ENCODE results near the gene WASHC4. TPM values are rescaled to one million over a fixed set of nuclear protein-coding genes. Genes with fewer than 3 reads are reported as not detected.
A peak's percentile ranks its signal among the peaks of the same experiment; 100 is the strongest.

Gene WASHC4
- total and polyA plus RNA-seq, 10 of the 15 experiments (the other 5 are each of a cell fraction or from before 2014, with no cell fraction given): 16.0 to 50.6 (median 34.0) TPM

DNA sequence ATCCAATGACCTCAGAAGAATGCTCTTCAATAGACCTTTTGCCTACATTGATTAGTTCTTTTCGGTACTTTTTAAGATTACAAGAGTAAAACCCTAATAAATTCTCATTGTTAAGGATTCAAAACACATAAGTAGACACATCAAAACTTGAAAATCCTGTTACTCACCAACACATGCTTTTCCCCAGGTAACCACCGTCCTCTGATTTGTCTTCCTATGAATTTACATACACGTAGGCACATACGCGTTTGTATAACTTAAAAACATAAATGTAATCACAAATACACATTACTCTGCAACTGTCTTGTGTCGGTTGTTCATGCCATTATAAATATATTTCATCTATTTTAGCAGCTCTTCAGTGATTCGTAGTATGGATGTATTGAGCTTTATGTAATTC, 910 bp upstream of the WASHC4 start:
- CTCF ChIA-PET: no interaction called here
- no TSS peak for BruUV-seq (replicated peaks)
- H3K9ac ChIP-seq (ENCODE audit: control insufficient read depth, insufficient read depth, low read length): no peak overlapping the region

More for the DNA sequence above, 910 bp upstream of the WASHC4 start:
- intact Hi-C loops (cut with micrococcal nuclease; ENCODE audit: unreplicated experiment): loop anchor here (10.0 kb wide), 1 partner anchor 642 kb away; no protein-coding TSS in a partner anchor
- ATAC-seq (no peak), FAIRE-seq (peak; percentile 44), DNase-seq (ENCODE audit: low read depth, low spot score) (no peak)
- ChIA-PET POLR2A (interaction anchor here (0.6 kb wide), 2 partner anchors 225 to 347 kb away, joined by 3 read pairs; no protein-coding TSS in a partner anchor), SMC1A (ENCODE audit: uncharacterized antibody, unreplicated experiment) (interaction anchor here (0.6 to 1.4 kb wide), 2 partner anchors 27 to 147 kb away, joined by 3 to 5 read pairs; no protein-coding TSS in a partner anchor), RAD21 (ENCODE audit: unreplicated experiment) (no interaction called here)
- 27% methylated on average over 7 of the region's 7 CpGs for WGBS (ENCODE audit: insufficient coverage, insufficient replicate concordance, low lambda C conversion rate, missing lambda C conversion rate)
- Histone ChIP-seq H3K4me3 (peak overlapping the region; percentile 80), H3K79me2 (ENCODE audit: control insufficient read depth, insufficient read depth, low read length) (peaks cover 41% of the 10 kb centered on the region), H3K4me1 (ENCODE audit: control insufficient read depth, insufficient read depth, low read length) (peaks cover 4% of the 10 kb centered on the region; the same call in 1 of the 2 replicates), H2AFZ (ENCODE audit: control insufficient read depth, low read depth, low read length) (peak overlapping the region; percentile 97), H3K9me3 (replicated peaks; ENCODE audit: control insufficient read depth, insufficient read depth, low read length) (no peaks in the 10 kb centered on the region; the same call in 2 of the 3 replicates), H4K20me1 (ENCODE audit: control insufficient read depth, insufficient read depth) (no peaks in the 10 kb centered on the region), H3K36me3 (ENCODE audit: control insufficient read depth in 2 of 2, insufficient read depth in 2 of 2, low read length in 1 of 2) (no peaks in the 10 kb centered on the region), H3K4me2 (ENCODE audit: control insufficient read depth, insufficient read depth) (peak overlapping the region; percentile 93), H3K27ac (ENCODE audit: control insufficient read depth, insufficient read depth) (no peak overlapping the region), H3K27me3 (replicated peaks in 1 of 2; ENCODE audit: control insufficient read depth in 2 of 2, insufficient read depth in 2 of 2, low read length in 1 of 2) (no peaks in the 10 kb centered on the region)
- no peak for TF ChIP-seq SMARCA5 (IDR thresholded peaks at IDR 0.05)
- TF ChIP-seq NR2C1 (IDR thresholded peaks at IDR 0.05): no peak
- TF ChIP-seq RBBP5 (conservative IDR thresholded peaks at IDR 0.05): no peak
- TF ChIP-seq POLR2AphosphoS5 (IDR thresholded peaks at IDR 0.05; ENCODE audit: low read length): no peak
- TF ChIP-seq, protein P1, sequence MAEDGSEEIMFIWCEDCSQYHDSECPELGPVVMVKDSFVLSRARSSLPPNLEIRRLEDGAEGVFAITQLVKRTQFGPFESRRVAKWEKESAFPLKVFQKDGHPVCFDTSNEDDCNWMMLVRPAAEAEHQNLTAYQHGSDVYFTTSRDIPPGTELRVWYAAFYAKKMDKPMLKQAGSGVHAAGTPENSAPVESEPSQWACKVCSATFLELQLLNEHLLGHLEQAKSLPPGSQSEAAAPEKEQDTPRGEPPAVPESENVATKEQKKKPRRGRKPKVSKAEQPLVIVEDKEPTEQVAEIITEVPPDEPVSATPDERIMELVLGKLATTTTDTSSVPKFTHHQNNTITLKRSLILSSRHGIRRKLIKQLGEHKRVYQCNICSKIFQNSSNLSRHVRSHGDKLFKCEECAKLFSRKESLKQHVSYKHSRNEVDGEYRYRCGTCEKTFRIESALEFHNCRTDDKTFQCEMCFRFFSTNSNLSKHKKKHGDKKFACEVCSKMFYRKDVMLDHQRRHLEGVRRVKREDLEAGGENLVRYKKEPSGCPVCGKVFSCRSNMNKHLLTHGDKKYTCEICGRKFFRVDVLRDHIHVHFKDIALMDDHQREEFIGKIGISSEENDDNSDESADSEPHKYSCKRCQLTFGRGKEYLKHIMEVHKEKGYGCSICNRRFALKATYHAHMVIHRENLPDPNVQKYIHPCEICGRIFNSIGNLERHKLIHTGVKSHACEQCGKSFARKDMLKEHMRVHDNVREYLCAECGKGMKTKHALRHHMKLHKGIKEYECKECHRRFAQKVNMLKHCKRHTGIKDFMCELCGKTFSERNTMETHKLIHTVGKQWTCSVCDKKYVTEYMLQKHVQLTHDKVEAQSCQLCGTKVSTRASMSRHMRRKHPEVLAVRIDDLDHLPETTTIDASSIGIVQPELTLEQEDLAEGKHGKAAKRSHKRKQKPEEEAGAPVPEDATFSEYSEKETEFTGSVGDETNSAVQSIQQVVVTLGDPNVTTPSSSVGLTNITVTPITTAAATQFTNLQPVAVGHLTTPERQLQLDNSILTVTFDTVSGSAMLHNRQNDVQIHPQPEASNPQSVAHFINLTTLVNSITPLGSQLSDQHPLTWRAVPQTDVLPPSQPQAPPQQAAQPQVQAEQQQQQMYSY (CRISPR knock-in tag; IDR thresholded peaks at IDR 0.05): no peak
- no peak for TF ChIP-seq POU2F2 (IDR thresholded peaks at IDR 0.05; ENCODE audit: borderline replicate concordance, low read depth, low read length)
- TF ChIP-seq SIX5 (IDR thresholded peaks at IDR 0.05; ENCODE audit: low read depth, low read length, severe bottlenecking): no peak
- no peak for TF ChIP-seq ETV6 (conservative IDR thresholded peaks at IDR 0.05 in 1 of 2, IDR thresholded peaks at IDR 0.05 in 1 of 2; ENCODE audit: borderline replicate concordance in 1 of 2, low read depth in 1 of 2)
- TF ChIP-seq TCF12 (IDR thresholded peaks at IDR 0.05; ENCODE audit: low read depth, low read length): no peak
- no peak for TF ChIP-seq ATF7 (IDR thresholded peaks at IDR 0.05; ENCODE audit: low read depth)
- TF ChIP-seq, protein P2, sequence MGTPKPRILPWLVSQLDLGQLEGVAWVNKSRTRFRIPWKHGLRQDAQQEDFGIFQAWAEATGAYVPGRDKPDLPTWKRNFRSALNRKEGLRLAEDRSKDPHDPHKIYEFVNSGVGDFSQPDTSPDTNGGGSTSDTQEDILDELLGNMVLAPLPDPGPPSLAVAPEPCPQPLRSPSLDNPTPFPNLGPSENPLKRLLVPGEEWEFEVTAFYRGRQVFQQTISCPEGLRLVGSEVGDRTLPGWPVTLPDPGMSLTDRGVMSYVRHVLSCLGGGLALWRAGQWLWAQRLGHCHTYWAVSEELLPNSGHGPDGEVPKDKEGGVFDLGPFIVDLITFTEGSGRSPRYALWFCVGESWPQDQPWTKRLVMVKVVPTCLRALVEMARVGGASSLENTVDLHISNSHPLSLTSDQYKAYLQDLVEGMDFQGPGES (IDR thresholded peaks at IDR 0.05): no peak
- TF ChIP-seq ATF3 (IDR thresholded peaks at IDR 0.05; ENCODE audit: borderline replicate concordance, extremely low read depth, low read depth, low read length): no peak
- no peak for TF ChIP-seq ZZZ3 (IDR thresholded peaks at IDR 0.05; ENCODE audit: control insufficient read depth, insufficient read length, low read depth)
- TF ChIP-seq, protein P3, sequence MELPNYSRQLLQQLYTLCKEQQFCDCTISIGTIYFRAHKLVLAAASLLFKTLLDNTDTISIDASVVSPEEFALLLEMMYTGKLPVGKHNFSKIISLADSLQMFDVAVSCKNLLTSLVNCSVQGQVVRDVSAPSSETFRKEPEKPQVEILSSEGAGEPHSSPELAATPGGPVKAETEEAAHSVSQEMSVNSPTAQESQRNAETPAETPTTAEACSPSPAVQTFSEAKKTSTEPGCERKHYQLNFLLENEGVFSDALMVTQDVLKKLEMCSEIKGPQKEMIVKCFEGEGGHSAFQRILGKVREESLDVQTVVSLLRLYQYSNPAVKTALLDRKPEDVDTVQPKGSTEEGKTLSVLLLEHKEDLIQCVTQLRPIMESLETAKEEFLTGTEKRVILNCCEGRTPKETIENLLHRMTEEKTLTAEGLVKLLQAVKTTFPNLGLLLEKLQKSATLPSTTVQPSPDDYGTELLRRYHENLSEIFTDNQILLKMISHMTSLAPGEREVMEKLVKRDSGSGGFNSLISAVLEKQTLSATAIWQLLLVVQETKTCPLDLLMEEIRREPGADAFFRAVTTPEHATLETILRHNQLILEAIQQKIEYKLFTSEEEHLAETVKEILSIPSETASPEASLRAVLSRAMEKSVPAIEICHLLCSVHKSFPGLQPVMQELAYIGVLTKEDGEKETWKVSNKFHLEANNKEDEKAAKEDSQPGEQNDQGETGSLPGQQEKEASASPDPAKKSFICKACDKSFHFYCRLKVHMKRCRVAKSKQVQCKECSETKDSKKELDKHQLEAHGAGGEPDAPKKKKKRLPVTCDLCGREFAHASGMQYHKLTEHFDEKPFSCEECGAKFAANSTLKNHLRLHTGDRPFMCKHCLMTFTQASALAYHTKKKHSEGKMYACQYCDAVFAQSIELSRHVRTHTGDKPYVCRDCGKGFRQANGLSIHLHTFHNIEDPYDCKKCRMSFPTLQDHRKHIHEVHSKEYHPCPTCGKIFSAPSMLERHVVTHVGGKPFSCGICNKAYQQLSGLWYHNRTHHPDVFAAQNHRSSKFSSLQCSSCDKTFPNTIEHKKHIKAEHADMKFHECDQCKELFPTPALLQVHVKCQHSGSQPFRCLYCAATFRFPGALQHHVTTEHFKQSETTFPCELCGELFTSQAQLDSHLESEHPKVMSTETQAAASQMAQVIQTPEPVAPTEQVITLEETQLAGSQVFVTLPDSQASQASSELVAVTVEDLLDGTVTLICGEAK (IDR thresholded peaks at IDR 0.05; ENCODE audit: borderline replicate concordance): no peak
- in situ Hi-C loops (cut with MboI): no loop called here
